NCI-H1436 treated with DMSO at 0.1 percent for 48 hours (cell line): ENCODE data around the gene RIC8A.
"Not testable (repeated sequence)": the region's sequence is repeated elsewhere in the genome, so short reads cannot be mapped to it uniquely, and the experiment has no call there.

ENCODE experiments used
- DNase-seq: peaks from one replicate; lab custom pipeline; 2025; lab: John Stamatoyannopoulos, UW

The RIC8A gene

DNA sequence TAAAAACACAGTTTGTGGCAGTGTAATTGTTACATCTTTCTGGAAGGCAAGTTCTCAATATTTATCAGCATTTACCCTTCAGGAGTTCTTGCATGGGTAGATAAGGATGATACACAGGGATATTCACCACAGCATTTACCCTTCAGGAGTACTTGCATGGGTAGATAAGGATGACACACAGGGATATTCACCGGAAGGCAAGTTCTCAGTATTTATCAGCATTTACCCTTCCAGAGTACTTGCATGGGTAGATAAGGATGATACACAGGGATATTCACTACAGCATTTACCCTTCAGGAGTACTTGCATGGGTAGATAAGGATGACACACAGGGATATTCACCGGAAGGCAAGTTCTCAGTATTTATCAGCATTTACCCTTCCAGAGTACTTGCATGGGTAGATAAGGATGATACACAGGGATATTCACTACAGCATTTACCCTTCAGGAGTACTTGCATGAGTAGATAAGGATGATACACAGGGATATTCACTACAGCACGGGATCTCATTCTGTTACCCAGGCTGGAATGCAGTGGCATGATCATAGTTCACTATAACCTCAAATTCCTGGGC, 13.2 kb downstream of the RIC8A start:
- not testable (repeated sequence) for DNase-seq

DNA sequence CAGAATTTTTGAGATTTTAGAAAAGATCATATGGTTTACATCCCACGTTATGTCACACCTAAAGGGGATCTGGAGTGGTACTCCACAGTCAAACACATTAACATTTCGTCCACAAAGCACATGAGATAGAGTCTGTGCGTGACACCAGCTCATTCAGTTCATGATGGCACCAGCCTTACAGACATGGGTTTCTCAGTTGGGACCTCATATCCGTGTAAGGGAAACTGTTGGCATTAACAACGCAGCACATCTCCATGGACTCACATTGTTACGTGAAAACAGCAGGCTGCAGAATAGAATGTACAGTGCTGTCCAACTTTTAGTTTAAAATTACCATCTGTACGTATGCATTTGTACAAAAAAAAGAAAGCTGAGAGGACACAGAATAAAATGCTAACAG, 14.0 kb downstream of the RIC8A start:
- no peak for DNase-seq

DNA sequence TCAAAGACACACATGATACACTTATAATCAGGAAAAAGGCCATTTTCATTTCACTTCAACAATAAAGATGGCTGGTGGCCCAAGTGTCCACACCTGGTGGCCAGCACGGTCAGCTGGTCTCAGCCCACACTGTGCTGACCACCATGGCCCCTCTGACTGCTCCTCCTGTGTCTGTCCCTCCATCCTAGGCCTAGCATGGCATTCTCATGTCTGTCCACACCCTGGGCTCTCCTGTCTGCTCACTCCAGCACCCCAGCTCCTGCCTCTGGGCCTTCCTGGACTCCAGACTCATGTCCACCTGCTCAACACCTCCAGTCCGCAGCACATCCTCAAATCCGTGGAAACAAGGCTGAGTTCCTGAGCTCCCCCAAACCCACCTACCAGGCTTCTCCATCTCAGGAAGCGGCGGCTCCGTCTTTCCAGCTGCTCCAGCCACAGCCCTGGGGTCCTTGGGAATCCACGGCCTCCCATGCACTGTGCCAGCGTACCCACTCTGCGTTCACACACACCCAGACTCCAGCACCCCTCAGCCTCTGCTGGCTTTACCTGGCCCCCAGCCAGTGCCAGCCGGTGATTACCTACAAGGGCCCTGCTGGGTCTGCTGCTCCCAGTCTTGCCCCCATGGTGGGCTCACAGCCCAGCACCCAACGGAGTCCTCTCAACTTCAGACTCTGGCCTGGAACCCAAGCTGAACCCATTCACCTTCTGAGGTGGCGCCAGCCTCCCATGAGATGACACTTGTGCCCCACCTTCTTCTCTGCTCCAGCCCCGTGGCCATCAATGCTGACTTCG, 14.7 kb downstream of the RIC8A start:
- no peak for DNase-seq

DNA sequence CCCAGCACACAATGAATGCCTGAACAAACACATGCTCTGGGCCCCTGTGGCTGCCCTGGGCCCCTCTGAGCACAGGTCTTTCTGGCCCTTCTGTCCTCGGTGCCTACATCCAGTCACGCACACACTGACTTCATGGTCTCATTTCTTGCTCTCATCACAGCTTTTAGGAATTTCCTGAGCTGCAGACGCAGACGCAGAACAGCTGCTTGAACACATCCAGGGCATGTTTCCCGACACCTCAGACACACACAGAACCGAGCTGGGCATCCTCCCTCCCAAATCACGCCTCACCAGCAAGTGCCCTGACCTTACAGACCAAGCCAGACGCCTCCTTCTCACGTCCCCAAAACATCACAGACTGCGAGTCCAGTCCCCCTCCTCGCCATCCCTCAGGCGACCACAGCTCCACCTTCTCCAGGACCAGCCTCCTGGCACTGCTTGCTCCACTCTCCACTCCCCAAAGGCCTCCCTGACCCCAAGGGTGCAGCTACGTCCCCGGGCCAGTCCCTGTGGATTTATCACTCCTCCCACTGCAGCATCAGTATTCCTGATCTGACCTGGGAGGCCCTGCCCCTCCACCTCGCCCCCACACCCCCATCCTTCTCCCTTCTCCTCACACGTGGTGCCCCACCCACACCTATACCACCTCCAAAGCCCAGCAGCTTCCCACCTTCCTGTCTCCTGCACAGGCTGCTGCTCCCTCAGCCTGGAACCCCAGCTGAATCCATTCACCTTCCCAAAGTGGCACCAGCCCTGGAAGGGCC, 15.7 kb downstream of the RIC8A start:
- DNase-seq, result no peak

DNA sequence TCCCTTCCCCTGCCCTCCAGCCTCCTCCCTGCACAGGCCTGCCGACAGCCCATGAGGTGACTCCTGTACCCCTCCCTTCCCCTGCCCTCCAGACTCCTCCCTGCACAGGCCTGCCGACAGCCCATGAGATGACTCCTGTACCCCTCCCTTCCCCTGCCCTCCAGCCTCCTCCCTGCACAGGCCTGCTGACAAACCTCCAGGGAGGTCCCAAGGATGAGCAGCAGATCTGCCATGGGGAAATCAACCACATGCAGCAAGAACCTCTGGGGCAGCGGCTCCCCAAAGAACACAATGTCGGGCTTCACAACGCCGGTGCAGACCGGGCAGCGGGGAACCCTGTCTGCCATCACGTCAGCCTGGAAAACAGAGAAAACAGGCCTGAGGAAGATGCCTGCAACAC, 16.4 kb downstream of the RIC8A start:
- DNase-seq, result no peak

DNA sequence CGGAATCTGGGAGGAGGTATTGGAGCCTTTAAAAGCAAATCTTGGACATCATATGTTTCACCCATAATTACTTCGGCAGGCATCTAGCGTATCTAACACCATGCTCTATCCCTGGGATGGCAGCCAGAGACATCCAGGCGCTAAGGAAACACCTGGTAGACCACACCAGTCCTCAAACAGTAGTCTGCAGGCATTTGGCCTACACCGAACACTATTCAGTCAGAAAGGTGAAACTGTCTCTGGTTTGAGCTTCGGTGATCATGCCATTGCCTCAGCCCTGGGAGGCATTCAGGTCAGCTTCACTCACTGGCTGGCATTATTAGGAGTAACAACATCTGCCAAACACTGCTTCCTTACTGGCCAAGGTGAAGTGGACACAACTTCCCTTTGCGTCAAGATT, 16.9 kb downstream of the RIC8A start:
- DNase-seq, result no peak

DNA sequence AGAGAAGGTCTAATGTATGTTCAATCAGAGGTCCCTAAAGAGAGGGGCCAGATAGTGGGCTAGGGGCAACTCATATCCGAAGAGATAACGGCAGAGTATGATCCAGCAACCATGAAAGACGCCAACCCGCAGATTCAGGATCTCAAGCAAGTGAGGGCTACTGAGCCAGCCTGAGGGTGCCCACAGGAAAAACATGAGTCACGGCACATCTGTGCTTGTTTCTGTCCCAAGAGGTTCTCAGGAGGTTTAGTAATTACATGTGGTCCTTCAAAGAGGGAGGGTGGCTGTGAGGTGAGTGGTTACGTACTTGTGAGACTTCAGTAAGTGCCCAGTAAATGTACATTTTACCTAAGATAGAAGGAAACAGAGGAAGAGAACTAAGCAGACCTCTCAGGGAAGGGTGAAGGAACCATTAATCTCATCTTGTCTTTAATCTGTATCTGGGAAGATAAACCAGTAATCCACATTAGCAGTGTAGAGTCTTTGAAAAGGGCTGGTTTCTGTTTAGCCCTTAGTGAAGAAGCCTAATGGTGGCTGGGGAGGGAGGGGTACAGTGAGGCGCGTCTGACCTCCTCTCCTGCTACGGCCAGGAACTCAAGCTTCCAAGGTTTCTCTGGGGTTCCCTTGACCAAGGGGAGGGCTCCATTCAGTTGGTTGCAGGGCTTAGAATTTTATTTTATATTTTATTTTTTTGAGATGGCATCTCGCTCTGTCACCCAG, 18.4 kb downstream of the RIC8A start:
- no peak for DNase-seq

DNA sequence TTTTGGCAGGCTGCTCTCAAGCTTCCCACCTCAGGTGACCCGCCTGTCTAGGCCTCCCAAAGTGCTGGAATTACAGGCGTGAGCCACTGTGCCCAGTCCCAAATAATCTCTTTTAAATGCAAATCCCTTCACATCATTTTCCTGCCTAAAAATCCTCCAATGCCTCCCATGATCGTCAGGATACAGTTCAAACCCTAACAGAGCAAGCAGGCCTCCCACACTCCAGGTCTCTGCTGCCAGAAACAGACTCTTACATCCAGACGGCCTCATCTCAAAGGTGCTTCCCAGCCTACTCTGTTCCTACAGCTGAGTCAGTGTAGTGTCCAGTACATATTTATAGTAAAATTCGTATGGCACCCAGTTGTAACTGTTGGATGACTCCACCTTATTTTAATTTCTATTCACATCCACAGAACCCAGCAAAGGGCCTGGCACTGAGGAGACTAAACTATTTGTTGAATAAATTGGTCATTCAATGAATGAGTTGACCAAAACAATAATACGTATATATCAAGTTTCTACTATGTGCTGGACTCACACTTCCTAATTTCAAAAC, 20.4 kb downstream of the RIC8A start:
- no peak for DNase-seq

DNA sequence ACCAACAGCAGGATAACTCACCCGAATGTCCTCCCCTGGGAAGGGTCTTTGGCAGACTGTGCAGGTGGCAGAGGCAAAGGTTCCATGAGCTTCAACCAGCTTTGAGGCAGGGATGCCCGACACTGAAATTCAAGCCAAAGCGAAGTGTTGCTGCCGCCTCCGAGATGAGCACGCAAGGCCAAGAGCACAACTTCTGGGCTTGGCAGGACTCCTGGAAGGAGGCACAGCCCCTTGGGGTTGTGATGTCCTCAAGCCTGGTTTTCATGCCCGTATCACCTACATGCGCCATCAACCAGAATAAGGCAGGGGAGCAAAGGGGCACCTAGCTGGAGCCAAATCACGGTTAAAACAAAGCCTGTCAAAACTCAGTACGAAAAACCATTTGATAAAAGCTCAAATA, 22.9 kb downstream of the RIC8A start:
- no peak for DNase-seq

DNA sequence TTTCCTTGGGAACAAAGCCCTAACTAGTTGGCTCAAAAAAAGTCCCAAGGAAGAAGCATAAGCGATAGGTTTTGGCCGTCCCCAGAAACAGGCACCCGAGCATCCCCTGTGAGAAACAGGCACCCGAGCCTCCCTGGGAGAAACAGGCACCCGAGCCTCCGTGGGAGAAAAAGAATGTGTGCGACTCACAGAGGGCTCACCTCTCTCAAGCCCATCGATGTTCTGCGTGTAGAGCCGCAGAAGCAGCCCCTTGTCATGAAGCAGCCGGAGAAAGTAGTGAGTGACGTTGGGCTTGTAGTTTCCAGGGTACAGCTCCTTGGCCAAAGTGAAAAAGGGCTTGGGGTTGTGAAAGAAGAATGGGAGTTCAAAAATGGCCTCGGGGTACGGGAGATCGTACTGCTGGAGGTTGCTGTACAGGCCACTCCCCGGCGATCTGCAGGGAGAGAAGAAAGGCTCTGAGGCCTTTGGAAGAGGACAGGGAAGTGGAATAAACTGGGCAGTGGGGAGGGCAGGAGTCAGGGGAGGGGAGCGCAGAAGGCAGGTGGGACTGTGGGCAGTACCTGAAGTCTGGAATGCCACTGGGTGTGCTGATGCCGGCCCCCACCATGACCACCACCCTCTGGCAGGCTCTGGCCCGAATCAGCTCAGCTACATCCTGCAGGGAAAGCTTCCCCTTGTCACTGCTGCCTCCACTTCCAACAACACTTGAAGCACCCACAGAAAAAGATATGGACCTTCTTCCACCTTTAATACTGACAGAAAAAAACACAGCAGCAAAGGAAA, 25.5 kb downstream of the RIC8A start:
- DNase-seq, result no peak

DNA sequence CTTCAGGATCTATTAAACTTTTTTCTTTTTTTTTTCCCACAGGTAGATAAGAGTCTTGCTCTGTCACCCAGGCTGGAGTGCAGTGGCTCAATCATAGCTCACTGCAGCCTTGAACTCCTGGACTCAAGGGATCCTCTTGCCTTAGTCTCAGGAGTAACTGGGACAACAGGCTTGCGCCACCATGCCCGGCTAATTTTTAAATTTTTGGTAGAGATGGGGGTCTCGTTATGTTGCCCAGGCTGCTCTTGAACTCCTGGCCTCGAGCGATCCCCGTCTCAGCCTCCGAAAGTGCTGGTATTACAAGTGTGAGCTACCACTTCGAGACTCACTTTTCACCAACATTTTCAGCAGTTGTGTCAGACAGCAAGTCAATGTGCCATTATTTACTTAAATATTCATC, 27.7 kb downstream of the RIC8A start:
- no peak for DNase-seq

DNA sequence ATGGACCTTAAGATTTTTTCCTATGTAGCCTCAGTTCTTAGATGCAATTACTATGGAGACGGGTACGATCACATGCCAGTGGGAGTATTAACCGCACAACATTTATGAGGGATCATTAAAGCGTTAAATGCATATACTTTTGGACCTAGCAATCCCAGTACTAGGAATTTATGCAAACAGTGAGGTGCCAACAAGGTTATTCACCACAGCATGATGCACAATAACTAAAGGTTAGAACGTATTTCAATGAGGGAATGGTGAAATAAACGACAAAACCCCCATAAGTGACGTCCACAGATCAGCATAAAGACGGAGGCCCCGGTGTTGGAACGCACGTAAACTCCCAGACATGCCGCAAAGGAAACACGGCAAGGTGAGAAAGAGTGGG, 28.1 kb downstream of the RIC8A start:
- DNase-seq, result no peak

DNA sequence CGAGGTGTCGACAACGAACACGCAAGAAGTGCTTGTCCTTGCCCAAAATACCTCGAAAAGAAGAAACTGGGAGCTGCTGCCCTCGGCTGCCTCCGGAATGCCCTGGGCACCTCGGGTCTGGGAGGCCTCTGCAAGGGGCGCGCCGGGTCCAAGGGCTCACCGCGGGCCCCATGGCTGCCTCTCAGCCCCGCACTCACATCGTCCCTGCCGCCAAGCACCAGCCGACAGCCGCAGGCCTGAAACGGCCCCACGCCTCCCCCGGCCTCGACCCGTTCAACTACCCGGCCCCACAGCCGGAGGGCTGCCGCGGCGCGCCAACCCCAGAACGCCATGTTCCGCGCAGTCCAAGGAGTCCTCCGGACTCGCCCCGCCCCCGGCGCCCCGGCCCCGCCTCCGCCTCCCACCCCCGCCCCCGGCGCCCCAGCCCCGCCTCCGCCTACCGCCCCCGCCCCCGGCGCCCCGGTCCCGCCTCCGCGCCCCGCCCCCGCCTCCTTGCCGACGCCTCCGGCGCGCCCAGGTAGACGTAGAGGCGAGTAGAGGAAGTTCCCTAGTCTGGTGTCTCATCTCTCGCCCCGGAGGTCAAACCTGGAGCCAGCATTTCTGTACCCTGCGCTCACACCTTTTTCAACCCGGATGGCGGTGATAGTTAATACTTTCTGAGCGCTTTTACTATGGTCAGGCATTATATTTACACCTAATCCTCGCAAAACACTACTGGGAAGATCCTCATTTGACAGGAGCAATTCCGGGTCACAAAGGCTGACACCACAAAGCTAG, 28.7 kb downstream of the RIC8A start, which contains the start of gene SIRT3:
TSS of gene SIRT3 (minus strand) at position 346 of the 777 bp plus-strand sequence. CDS start at position 332, 14 bp downstream.
- DNase-seq, result no peak

DNA sequence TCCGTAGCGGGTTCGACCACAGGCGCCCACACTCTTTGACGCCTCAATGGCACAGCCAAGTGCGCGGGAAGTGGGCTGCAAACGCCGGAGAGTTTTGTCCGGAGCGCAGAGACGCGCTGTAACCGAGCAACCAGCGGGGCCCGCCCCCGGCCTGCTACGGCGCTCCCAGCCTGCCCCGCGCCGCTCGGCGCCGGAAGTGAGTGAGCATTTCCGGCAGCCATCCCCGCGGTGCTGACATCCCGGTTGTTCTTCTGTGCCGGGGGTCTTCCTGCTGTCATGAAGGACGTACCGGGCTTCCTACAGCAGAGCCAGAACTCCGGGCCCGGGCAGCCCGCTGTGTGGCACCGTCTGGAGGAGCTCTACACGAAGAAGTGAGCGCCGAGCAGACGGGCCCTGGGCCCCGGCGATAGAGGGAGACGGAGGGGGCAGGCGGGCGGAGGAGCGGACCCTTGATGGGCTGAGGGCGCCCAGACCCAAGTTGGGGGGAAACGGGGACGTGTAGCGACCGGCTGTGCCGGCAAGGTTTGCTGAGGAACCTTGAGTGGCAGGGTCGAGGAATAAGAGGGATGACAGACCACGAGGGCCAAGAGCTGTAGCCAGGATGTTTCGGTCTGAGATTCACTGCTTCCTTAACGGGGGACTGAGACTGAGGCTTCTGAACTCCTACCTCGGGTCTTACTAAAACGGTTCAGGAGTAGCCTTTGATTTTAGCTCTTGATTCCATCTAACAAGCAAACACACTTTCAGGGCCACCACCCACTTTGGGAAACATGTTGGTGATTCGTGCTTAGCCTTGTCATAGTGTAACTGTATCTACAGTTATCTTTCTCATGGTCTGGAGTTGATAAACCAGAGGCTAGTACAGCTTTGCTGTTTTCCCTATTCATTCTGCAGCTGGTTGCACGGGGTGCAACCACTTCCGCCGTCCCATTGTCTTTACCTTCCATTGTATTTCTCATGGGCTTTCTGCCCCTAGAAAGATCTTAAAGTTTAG, 29.6 kb downstream of the RIC8A start, which contains the start of gene PSMD13:
TSS of gene PSMD13 (plus strand) at position 203 of the 994 bp plus-strand sequence. CDS start at position 277, 74 bp downstream.
- DNase-seq, result no peak

DNA sequence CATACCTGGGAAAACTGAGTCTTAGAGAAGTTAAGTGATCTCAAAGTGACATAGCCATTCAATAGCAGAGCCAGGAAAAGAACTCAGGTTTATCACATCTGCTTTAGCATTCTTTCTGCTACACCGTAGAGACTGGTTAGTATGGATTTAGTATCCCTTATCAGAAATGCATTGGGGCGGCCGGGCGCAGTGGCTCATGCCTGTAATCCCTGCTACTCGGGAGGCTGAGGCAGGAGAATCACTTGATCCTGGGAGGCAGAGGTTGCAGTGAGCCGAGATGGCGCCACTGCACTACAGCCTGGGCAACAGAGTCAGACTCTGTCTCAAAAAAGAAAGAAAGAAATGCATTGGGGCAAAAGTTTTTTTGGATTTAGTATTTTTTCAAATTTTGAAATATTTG, 30.8 kb downstream of the RIC8A start:
- not testable (repeated sequence) for DNase-seq

DNA sequence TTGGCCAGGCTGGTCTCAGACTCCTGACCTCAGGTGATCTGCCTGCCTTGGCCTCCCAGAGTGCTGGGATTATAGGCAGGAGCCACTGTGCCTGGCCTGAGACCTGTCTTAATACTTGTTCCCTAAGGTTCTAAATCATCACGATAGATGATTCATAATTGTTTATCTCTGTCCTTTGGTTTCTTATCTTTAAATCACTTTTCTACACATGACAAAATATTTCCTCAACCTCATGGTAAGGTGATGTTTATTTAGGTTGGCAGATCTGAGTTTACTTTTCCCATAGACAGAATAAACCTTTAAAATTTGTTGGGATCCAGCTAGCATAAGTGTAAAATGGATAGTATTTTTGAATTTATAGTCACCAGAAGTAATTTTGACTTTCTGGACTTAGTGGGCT, 32.8 kb downstream of the RIC8A start:
- no peak for DNase-seq

DNA sequence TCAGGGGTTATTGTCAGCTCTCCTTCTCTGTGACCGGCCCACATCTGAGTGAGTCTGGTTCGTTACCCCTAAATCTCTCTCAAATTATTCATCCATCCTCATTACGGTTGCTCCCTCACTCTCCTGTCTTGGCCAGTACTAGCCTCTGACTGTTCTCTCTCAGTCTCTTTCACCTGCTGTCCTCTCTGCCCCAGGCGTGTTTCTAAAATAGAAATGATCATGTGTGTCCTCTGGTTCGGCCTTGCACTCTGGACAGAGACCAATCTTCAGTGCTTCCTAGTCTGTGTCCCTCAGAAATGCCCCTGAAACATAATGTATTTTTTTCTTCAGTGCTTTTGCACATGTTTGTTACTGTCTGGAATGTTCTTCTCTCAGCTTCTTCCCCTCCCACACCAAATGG, 34.1 kb downstream of the RIC8A start:
- no peak for DNase-seq

DNA sequence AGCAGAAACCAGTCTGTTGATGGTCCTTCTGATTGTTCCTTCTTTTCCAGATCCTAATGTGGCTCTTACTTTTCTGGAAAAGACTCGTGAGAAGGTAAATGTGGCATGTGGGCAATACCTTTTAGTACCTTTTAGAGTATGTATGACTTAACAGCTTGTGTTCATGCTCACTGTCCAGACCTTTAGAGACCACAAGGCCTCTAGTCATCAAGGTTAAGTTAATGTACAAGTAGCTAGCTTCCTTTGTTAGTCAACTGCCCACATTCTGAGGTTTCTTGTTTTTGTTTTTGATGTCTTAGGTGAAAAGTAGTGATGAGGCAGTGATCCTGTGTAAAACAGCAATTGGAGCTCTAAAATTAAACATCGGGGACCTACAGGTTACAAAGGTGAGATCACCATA, 36.9 kb downstream of the RIC8A start:
- DNase-seq, result no peak

DNA sequence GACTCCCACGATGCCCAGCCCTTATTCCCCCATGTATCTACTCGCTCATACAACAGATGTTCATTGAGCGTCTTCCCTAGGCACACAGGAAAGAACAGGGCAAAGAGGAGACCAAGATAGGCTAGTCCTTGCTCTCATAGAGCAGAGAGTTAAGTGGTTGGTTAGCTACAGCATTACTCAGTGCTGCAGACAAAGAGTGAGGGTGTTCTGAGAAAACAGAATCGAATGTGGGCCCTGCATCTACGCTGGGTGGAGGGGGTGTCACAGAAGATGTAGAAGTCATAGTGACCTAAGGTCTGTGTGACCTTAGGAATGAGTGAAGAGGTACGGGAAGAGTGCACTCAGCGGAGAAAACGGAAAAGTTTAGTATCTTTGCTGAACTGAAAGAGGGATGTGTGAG, 41.6 kb downstream of the RIC8A start:
- DNase-seq, result no peak
